Measurements from ENCODE around the gene ULBP2.
"Not testable (repeated sequence)": the region's sequence is repeated elsewhere in the genome, so short reads cannot be mapped to it uniquely, and the experiment has no call there.

DNA sequence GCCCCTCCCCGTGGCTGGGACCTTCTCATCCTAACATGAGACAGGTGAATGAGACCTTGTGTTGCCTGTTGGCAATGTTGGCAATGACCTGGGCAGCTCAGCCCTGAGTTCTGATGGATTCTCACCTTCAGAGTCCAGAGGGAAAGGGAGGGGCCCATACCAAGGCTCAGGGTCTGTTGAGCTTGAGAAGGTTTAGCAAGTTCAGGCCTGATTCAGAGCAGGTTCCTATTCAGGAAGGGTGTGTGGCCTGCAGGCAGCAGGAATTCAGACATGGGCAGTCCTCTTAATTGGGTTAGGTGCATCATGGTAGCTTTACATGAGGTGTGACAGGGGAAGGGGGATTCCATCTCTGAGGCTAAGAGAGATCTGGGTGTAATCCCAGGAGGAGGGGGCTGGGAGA, 5.7 kb downstream of the ULBP2 start:
- TF ChIP-seq POLR2A (IDR thresholded peaks at IDR 0.05), result not testable (repeated sequence)
- TF ChIP-seq, protein P1, sequence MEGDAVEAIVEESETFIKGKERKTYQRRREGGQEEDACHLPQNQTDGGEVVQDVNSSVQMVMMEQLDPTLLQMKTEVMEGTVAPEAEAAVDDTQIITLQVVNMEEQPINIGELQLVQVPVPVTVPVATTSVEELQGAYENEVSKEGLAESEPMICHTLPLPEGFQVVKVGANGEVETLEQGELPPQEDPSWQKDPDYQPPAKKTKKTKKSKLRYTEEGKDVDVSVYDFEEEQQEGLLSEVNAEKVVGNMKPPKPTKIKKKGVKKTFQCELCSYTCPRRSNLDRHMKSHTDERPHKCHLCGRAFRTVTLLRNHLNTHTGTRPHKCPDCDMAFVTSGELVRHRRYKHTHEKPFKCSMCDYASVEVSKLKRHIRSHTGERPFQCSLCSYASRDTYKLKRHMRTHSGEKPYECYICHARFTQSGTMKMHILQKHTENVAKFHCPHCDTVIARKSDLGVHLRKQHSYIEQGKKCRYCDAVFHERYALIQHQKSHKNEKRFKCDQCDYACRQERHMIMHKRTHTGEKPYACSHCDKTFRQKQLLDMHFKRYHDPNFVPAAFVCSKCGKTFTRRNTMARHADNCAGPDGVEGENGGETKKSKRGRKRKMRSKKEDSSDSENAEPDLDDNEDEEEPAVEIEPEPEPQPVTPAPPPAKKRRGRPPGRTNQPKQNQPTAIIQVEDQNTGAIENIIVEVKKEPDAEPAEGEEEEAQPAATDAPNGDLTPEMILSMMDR (IDR thresholded peaks at IDR 0.05), result not testable (repeated sequence)
